NK-92 (cell line): ENCODE measurements around the gene KRT4.

Experiments used
- DNase-seq: peaks from one replicate; lab custom pipeline; 2025; ENCODE audit not compliant: unreplicated experiment; lab: John Stamatoyannopoulos, UW

The KRT4 gene

GRCh38 chr12:52836491-52837412, 22.8 kb upstream of the KRT4 start:
- no peak for DNase-seq

- DNase-seq: no peak
These were observed 22.1 kb upstream of the KRT4 start for GRCh38 chr12:52836042-52836466.

GRCh38 chr12:52835271-52836041, 21.5 kb upstream of the KRT4 start:
- DNase-seq: no peak

- no peak for DNase-seq
These were observed 20.7 kb upstream of the KRT4 start for GRCh38 chr12:52834727-52835001.

GRCh38 chr12:52833922-52834726, 20.2 kb upstream of the KRT4 start, which contains the start of gene KRT79:
Gene KRT79 (minus strand): TSS chr12:52834311. CDS start chr12:52834260, 51 bp downstream.
- no peak for DNase-seq

- DNase-seq: no peak
These were observed 19.3 kb upstream of the KRT4 start for GRCh38 chr12:52832985-52833905.

GRCh38 chr12:52832451-52832850, 18.5 kb upstream of the KRT4 start:
- DNase-seq: no peak

- no peak for DNase-seq
These were observed 17.3 kb upstream of the KRT4 start for GRCh38 chr12:52831251-52831650.

GRCh38 chr12:52829986-52830770, 16.3 kb upstream of the KRT4 start:
- no peak for DNase-seq

GRCh38 chr12:52828591-52829021, 14.7 kb upstream of the KRT4 start:
- no peak for DNase-seq

GRCh38 chr12:52828156-52828555, 14.2 kb upstream of the KRT4 start:
- DNase-seq: no peak

- DNase-seq: no peak
These were observed 13.7 kb upstream of the KRT4 start for GRCh38 chr12:52827499-52828090.

GRCh38 chr12:52826611-52827498, 12.9 kb upstream of the KRT4 start:
- no peak for DNase-seq

- DNase-seq: no peak
These were observed 12.0 kb upstream of the KRT4 start for GRCh38 chr12:52825961-52826360.

- no peak for DNase-seq
These were observed 11.0 kb upstream of the KRT4 start for GRCh38 chr12:52824741-52825410.

- no peak for DNase-seq
These were observed 10.0 kb upstream of the KRT4 start for GRCh38 chr12:52823761-52824450.
